ENCODE data around the gene SDSL. TPM values are rescaled to one million over a fixed set of nuclear protein-coding genes. Genes with fewer than 3 reads are reported as not detected.

Gene SDSL
- total and polyA plus RNA-seq, 2 experiments from 2014 or later = not detected

DNA sequence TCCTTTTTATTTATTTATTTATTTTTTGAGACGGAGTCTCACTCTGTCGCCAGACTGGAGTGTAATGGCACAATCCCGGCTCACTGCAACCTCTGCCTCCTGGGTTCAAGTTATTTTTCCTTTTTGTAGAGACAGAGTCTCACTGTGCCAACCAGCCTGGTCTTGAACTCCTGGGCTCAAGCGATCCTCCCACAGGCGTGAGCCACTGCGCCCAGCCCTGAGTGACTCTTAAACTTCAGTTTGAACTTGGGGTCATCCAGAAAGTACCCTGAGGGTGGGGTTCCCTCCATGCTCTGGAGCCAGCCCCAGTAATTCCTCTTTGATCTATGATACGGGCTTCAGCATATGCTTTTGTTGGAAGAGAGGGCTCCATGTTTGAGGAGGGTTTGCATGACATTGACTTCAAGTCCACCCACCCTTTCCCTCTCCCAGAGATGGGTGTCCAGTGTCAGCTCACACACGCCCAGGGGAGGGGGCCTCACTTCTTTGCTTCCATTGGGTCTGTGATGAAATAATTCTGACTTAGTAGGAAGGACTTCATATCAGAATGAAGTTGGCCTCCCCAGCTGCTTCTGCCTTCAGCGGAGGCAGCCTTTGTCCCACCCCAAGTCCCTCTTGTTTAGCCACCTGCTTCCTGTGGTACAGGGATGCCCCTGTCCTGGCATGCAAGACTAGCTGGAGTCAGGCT is 30.4 kb upstream of the SDSL start:
- no peaks in the 10 kb centered on the region for H3K27me3 Mint-ChIP-seq (ENCODE audit: insufficient read depth, low read depth, poor library complexity)
- Histone ChIP-seq H3K36me3 (ENCODE audit: insufficient read depth) (no peaks in the 10 kb centered on the region), H3K27me3 (ENCODE audit: insufficient read depth) (no peaks in the 10 kb centered on the region), H3K4me1 (ENCODE audit: insufficient read depth) (no peaks in the 10 kb centered on the region), H3F3A (replicated peaks; ENCODE audit: low read depth) (0 out of 2 replicates have a peak, but pooled peaks cover 2% of the 10 kb centered on the region), H3K27ac (ENCODE audit: low read depth) (no peak overlapping the region), H3K9me2 (ENCODE audit: insufficient read depth) (no peaks in the 10 kb centered on the region; the same call in 1 of the 2 replicates), H3K79me2 (replicated peaks; ENCODE audit: insufficient read depth) (no peaks in the 10 kb centered on the region), H2AFZ (no peak overlapping the region), H4K20me1 (replicated peaks; ENCODE audit: insufficient read depth) (no peaks in the 10 kb centered on the region), H3K4me2 (no peak overlapping the region), H3K4me3 (no peak overlapping the region)
- H3K4me3 Mint-ChIP-seq = no peak overlapping the region
- no peaks in the 10 kb centered on the region for H3K4me1 Mint-ChIP-seq
- no peaks in the 10 kb centered on the region; the same call in 2 of the 3 replicates for H3K36me3 Mint-ChIP-seq (ENCODE audit: low read depth)
- no peak overlapping the region for H3K27ac Mint-ChIP-seq
- no peak for DNase-seq (ENCODE audit: low spot score)
- no peak for ATAC-seq
- TF ChIP-seq, protein P1, sequence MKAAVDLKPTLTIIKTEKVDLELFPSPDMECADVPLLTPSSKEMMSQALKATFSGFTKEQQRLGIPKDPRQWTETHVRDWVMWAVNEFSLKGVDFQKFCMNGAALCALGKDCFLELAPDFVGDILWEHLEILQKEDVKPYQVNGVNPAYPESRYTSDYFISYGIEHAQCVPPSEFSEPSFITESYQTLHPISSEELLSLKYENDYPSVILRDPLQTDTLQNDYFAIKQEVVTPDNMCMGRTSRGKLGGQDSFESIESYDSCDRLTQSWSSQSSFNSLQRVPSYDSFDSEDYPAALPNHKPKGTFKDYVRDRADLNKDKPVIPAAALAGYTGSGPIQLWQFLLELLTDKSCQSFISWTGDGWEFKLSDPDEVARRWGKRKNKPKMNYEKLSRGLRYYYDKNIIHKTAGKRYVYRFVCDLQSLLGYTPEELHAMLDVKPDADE (IDR thresholded peaks at IDR 0.05) = no peak
- TF ChIP-seq STAT1 (IDR thresholded peaks at IDR 0.05; ENCODE audit: unreplicated experiment) (no peak), CTCF (conservative IDR thresholded peaks at IDR 0.05; ENCODE audit: low read depth in 2 of 2) (no peak), JUNB (IDR thresholded peaks at IDR 0.05; ENCODE audit: unreplicated experiment) (no peak), ZNF462 (CRISPR knock-in tag; IDR thresholded peaks at IDR 0.05) (no peak), EZH2phosphoT487 (IDR thresholded peaks at IDR 0.05; ENCODE audit: unreplicated experiment) (no peak), NANOG (IDR thresholded peaks at IDR 0.05; ENCODE audit: borderline replicate concordance) (no peak), ZNF114 (CRISPR knock-in tag; IDR thresholded peaks at IDR 0.05) (no peak), REST (IDR thresholded peaks at IDR 0.05; ENCODE audit: unreplicated experiment) (no peak)
- no peaks in the 10 kb centered on the region; the same call in 2 of the 3 replicates for H3K9me3 Mint-ChIP-seq

Data from GM23338 (cell line).